HEK293 (cell line): Measurements from ENCODE around the gene TRAPPC1.

Experiments used
- BCL11A ChIP-seq: fragments of 450-650 bp; formaldehyde crosslinking; IDR thresholded peaks from 2 replicates; pipeline ENCODE4 v1.5.1; 2016; ENCODE audit warnings: low read depth, missing biosample characterization, missing genetic modification characterization
- BCL11B ChIP-seq: fragments of 450-650 bp; formaldehyde crosslinking; IDR thresholded peaks from 2 replicates; pipeline ENCODE4 v1.5.1; 2016; ENCODE audit warnings: low read depth, missing biosample characterization, missing genetic modification characterization
- FEZF1 ChIP-seq: fragments of 450-650 bp; formaldehyde crosslinking; IDR thresholded peaks from 2 replicates; pipeline ENCODE4 v1.5.1; 2016; ENCODE audit warnings: missing biosample characterization, missing genetic modification characterization
- GLIS1 ChIP-seq: fragments of 450-650 bp; formaldehyde crosslinking; IDR thresholded peaks from 2 replicates; pipeline ENCODE4 v1.5.1; 2016; ENCODE audit warnings: missing biosample characterization, missing genetic modification characterization
- KLF10 ChIP-seq: fragments of 450-650 bp; IDR thresholded peaks from 2 replicates; pipeline ENCODE4 v1.5.1; 2018; ENCODE audit warnings: missing biosample characterization, mild to moderate bottlenecking, missing genetic modification characterization
- KLF8 ChIP-seq: fragments of 450-650 bp; formaldehyde crosslinking; IDR thresholded peaks from 2 replicates; pipeline ENCODE4 v1.5.1; 2016; ENCODE audit warnings: missing biosample characterization, missing genetic modification characterization
- PRDM4 ChIP-seq: fragments of 450-650 bp; formaldehyde crosslinking; IDR thresholded peaks from 2 replicates; pipeline ENCODE4 v1.5.1; 2017; ENCODE audit warnings: missing biosample characterization, missing genetic modification characterization
- TSHZ1 ChIP-seq: fragments of 450-650 bp; formaldehyde crosslinking; IDR thresholded peaks from 2 replicates; pipeline ENCODE4 v1.5.1; 2016; ENCODE audit warnings: missing biosample characterization, missing genetic modification characterization, borderline replicate concordance
- WT1 ChIP-seq: fragments of 450-650 bp; formaldehyde crosslinking; IDR thresholded peaks from 2 replicates; pipeline ENCODE4 v1.5.1; 2016; ENCODE audit warnings: missing biosample characterization, missing genetic modification characterization
- YY1 ChIP-seq: fragments of 450-650 bp; formaldehyde crosslinking; IDR thresholded peaks from 2 replicates; pipeline ENCODE4 v1.5.1; 2018; ENCODE audit warnings: missing biosample characterization, missing genetic modification characterization
- ZBTB10 ChIP-seq: fragments of 450-650 bp; formaldehyde crosslinking; IDR thresholded peaks from 2 replicates; pipeline ENCODE4 v1.5.1; 2016; ENCODE audit warnings: missing biosample characterization, missing genetic modification characterization
- ZBTB17 ChIP-seq: fragments of 450-650 bp; formaldehyde crosslinking; IDR thresholded peaks from 2 replicates; pipeline ENCODE4 v1.5.1; 2016; ENCODE audit warnings: missing biosample characterization, missing genetic modification characterization
- ZFHX2 ChIP-seq: fragments of 450-650 bp; formaldehyde crosslinking; conservative IDR thresholded peaks from 2 replicates; pipeline ENCODE4 v1.5.1; 2016; ENCODE audit warnings: missing biosample characterization, missing genetic modification characterization
- ZNF146 ChIP-seq: fragments of 450-650 bp; formaldehyde crosslinking; IDR thresholded peaks from 2 replicates; pipeline ENCODE4 v1.5.1; 2016; ENCODE audit warnings: missing biosample characterization, missing genetic modification characterization
- ZNF2 ChIP-seq: fragments of 450-650 bp; formaldehyde crosslinking; IDR thresholded peaks from 2 replicates; pipeline ENCODE4 v1.5.1; 2016; ENCODE audit warnings: missing biosample characterization, missing genetic modification characterization
- ZNF292 ChIP-seq: fragments of 450-650 bp; formaldehyde crosslinking; IDR thresholded peaks from 2 replicates; pipeline ENCODE4 v1.5.1; 2016; ENCODE audit warnings: low read depth, missing biosample characterization, missing genetic modification characterization, borderline replicate concordance
- ZNF544 ChIP-seq: fragments of 450-650 bp; formaldehyde crosslinking; IDR thresholded peaks from 2 replicates; pipeline ENCODE4 v1.5.0; 2017; ENCODE audit warnings: missing biosample characterization, missing genetic modification characterization
- ZNF580 ChIP-seq: fragments of 450-650 bp; formaldehyde crosslinking; IDR thresholded peaks from 2 replicates; pipeline ENCODE4 v1.5.1; 2016; ENCODE audit warnings: missing biosample characterization, missing genetic modification characterization
- ZSCAN5A ChIP-seq: fragments of 450-650 bp; formaldehyde crosslinking; IDR thresholded peaks from 2 replicates; pipeline ENCODE4 v1.5.1; 2016; ENCODE audit warnings: missing biosample characterization, missing genetic modification characterization
- TF ChIP-seq, protein P1 (sequence below): fragments of 450-650 bp; formaldehyde crosslinking; IDR thresholded peaks from 2 replicates; pipeline ENCODE4 v1.5.1; 2016; ENCODE audit warnings: missing biosample characterization, missing genetic modification characterization
- TF ChIP-seq, protein P2 (sequence below): fragments of 450-650 bp; formaldehyde crosslinking; IDR thresholded peaks from 2 replicates; pipeline ENCODE4 v1.5.1; 2016; ENCODE audit warnings: missing biosample characterization, missing genetic modification characterization

TRAPPC1 gene

DNA sequence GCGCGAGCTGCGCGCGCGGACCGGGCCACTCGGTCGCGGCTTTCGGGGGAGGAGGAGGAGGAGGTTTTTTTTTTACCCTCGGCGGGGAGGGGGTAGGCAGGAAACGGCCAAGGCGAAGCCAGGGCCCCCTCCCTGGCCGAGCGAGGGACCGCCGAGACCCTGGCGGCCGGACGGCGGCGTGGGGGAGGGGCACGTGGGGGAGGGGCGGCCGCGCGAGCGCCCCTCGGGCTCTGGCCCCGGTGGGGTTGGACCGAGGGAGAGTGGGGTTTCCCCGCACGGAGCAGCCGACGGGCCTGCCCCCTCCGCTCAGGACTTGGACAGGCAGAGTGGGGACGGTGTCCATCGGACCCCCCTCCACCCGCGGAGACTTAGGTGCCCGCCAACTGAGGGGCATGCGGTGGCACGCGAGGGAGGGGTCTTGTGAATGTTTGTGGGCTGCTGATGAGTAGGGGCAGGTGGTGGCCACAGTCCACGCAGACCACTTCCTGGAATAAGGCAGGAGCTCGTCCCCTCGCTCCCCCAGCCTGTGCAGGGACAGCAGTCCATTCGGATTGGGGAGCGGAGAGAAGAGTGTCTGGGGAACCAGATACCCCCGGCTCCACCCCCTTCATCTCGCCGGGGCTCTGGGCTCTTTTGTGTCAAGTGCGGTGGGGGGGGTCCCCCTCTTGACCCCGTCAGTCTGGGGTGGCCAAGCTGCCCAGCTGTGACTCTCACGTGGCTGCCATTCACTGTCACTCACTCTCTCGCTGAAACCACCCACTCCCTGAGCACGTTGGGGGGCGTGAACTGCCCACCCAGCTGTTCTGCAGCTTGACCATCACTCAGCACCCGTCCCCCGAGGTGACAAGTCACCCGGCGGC, 46.1 kb downstream of the TRAPPC1 start (continued):
- TF ChIP-seq TSHZ1 (peak; percentile 75; the same call in 1 of the 2 replicates), YY1 (tag by site-specific recombination) (0 out of 2 replicates have a peak, but pooled peaks have one; percentile 14), PRDM4 (peak; percentile 33), FEZF1 (tag by site-specific recombination) (0 out of 2 replicates have a peak, but pooled peaks have one; percentile 58), WT1 (tag by site-specific recombination) (peak; percentile 48; the same call in 1 of the 2 replicates), ZNF544 (tag by site-specific recombination) (no peak), ZBTB10 (tag by site-specific recombination) (peak; percentile 92), ZSCAN5A (tag by site-specific recombination) (0 out of 2 replicates have a peak, but pooled peaks have one; percentile 26), ZBTB17 (tag by site-specific recombination) (peak; percentile 91), ZNF146 (tag by site-specific recombination) (0 out of 2 replicates have a peak, but pooled peaks have one; percentile 9), BCL11A (peak; percentile 97), KLF10 (peak; percentile 68; the same call in 1 of the 2 replicates), ZNF292 (tag by site-specific recombination) (no peak), ZNF2 (tag by site-specific recombination) (no peak), BCL11B (tag by site-specific recombination) (peak; percentile 90), ZNF580 (tag by site-specific recombination) (no peak), GLIS1 (peak; percentile 99), KLF8 (peak; percentile 40; the same call in 1 of the 2 replicates), ZFHX2 (tag by site-specific recombination) (peak; percentile 88)
- TF ChIP-seq, protein P1, sequence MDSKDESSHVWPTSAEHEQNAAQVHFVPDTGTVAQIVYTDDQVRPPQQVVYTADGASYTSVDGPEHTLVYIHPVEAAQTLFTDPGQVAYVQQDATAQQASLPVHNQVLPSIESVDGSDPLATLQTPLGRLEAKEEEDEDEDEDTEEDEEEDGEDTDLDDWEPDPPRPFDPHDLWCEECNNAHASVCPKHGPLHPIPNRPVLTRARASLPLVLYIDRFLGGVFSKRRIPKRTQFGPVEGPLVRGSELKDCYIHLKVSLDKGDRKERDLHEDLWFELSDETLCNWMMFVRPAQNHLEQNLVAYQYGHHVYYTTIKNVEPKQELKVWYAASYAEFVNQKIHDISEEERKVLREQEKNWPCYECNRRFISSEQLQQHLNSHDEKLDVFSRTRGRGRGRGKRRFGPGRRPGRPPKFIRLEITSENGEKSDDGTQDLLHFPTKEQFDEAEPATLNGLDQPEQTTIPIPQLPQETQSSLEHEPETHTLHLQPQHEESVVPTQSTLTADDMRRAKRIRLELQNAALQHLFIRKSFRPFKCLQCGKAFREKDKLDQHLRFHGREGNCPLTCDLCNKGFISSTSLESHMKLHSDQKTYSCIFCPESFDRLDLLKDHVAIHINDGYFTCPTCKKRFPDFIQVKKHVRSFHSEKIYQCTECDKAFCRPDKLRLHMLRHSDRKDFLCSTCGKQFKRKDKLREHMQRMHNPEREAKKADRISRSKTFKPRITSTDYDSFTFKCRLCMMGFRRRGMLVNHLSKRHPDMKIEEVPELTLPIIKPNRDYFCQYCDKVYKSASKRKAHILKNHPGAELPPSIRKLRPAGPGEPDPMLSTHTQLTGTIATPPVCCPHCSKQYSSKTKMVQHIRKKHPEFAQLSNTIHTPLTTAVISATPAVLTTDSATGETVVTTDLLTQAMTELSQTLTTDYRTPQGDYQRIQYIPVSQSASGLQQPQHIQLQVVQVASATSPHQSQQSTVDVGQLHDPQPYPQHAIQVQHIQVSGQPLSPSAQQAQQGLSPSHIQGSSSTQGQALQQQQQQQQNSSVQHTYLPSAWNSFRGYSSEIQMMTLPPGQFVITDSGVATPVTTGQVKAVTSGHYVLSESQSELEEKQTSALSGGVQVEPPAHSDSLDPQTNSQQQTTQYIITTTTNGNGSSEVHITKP: peak; percentile 92
- TF ChIP-seq, protein P2, sequence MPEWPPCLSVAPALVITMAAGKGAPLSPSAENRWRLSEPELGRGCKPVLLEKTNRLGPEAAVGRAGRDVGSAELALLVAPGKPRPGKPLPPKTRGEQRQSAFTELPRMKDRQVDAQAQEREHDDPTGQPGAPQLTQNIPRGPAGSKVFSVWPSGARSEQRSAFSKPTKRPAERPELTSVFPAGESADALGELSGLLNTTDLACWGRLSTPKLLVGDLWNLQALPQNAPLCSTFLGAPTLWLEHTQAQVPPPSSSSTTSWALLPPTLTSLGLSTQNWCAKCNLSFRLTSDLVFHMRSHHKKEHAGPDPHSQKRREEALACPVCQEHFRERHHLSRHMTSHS (tag by site-specific recombination): no peak
